Activated CD4-positive, alpha-beta T cell treated with anti-CD3 and anti-CD28 coated beads for 1 hour (primary cell): Measurements from ENCODE around the gene GIGYF2.
"Not testable (repeated sequence)": the region's sequence is repeated elsewhere in the genome, so short reads cannot be mapped to it uniquely, and the experiment has no call there.

ENCODE experiments used
- DNase-seq: peaks from one replicate; pipeline ENCODE4 v3.0.0-alpha.2; 2020

Gene GIGYF2

GRCh38 chr2:232897598-232898408 lies 200.7 kb downstream of the GIGYF2 start:
- no peak for DNase-seq

- no peak for DNase-seq
These were observed 201.7 kb downstream of the GIGYF2 start for GRCh38 chr2:232898592-232899543.

DNA sequence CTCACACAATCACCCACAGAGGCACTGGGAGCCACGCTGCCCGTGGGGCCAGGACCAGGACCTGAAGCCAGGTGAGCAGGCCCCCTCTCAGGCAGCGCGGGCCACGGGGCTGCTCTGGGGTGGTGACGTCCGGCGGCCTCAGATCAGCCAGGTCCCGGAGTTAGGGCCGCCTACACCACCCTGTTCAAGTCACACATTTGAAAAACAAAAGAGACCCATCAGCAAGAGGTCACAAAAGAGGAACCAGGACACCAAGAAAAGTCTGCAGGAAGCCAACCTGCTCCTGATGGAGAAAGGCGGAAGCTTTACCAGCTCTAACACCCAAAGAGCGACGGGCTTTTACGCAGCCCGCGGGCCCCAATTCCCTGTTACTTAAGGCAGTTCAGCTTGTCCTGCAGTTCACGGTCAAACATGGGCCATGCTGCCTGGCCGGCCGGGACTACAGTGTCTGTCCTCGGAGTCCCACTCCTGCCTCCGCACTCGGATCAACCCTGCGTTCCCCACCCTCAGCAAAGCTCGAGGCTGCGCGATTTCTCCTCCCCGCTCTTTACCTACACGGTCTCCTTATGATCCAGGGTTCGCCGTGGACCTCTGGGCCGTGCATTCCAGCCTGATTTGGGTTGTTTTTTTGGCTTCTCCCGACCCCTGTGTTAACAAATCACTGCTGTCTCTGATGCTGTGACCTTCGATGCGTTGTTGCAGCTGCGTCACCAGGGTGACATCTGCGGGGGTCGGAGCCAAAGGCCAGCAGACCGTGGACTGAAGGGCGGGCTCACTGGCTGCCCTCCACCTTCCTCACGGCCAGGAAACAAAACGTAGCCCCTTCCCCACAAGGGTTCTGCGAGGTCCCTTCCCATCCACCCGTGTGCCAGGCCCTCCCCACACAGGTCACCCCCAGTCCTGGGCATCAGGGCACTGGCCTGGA lies 203.9 kb downstream of the GIGYF2 start:
- no peak for DNase-seq

DNA sequence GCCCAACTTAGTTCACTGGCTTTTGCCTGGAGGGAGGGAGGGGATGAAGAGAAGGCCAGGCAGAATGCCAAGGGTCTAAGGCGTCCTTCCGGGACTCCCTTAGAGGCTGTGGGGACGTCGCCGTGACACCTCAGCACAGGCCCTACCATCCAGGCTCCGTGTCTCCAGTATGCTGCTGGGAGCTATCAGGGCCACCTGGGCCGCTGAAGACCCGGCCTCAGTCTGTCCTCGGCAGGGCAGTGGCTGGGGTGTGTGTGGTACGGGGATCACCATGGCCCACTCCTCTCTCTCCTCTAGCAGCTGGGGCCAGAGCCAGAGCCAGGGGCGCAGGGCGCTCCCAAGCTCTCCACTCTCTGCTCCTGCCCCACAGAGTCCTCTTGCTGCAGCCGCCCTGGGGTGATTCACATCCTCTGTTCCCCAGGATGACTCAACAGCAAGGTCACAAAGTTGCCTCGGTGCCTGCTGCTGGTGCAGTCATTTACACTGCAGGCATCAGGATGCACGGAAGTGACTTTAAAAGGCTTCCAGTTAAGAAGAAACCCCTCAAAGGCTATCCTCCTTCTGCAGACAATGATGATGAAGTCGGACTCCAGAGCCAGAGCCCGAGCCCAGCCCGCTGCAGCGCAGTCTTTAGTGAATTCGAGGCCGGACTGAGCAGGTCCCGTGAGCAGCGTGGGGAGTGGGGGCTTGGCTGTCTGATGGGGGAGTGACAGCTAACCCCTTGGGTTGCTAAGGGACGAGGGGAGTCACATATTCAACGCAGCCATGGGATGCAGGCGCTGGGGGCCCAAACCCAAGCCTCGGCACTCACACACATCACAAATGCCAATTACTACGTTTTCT lies 204.8 kb downstream of the GIGYF2 start:
- DNase-seq, result no peak

GRCh38 chr2:232903989-232904388 lies 206.9 kb downstream of the GIGYF2 start:
- no peak for DNase-seq

GRCh38 chr2:232906867-232907717 lies 210.0 kb downstream of the GIGYF2 start:
- not testable (repeated sequence) for DNase-seq

DNA sequence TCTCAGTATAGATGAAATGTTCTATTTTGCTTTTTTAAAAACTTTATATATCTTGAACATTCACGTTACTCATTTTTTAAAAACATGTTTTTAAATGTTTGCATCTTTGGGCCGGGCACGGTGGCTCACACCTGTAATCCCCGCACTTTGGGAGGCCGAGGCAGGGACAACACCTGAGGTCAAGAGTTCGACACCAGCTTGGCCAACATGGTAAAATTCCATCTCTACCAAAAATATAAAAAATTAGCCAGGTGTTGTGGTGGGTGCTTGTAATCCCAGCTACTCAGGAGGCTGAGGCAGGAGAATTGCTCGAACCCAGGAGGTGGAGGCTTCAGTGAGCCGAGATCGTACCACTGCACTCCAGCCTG lies 210.6 kb downstream of the GIGYF2 start:
- not testable (repeated sequence) for DNase-seq

- no peak for DNase-seq
These were observed 211.6 kb downstream of the GIGYF2 start for GRCh38 chr2:232908695-232909094.
